CD8-positive, alpha-beta memory T cell (primary cell): Measurements from ENCODE around the gene CNBP. TPM values are rescaled to one million over a fixed set of nuclear protein-coding genes. Genes with fewer than 3 reads are reported as not detected.

Source experiments
- CTCF ChIA-PET: fragments of 350-600 bp; sonication (Branson Sonifier 250); formaldehyde crosslinking; loops from one replicate; lab custom pipeline; 2021; ENCODE audit warnings: antibody characterized with exemption; lab: Charles Lee
- POLR2A ChIA-PET: fragments of 350-600 bp; sonication (Branson Sonifier 250); formaldehyde crosslinking; loops from one replicate; lab custom pipeline; 2021; ENCODE audit warnings: antibody characterized with exemption; lab: Charles Lee
- DNase-seq, 5 donors: peaks; one replicate each; pipeline versions ENCODE4 v3.0.0 to v3.0.0-alpha.2; 2020 to 2022; ENCODE audit warnings: mixed read lengths in 1 of 5
- H3K27ac ChIP-seq: one replicate; pipeline ENCODE4 v1.7.0; 2013; ENCODE audit warnings: low read depth, mild to moderate bottlenecking, low read length, moderate library complexity
- H3K27me3 ChIP-seq: 2 replicates; pipeline ENCODE4 v1.7.0; 2013; ENCODE audit warnings: low read length, mild to moderate bottlenecking; ENCODE audit not compliant: insufficient read depth, poor library complexity, severe bottlenecking
- H3K36me3 ChIP-seq: 2 replicates; pipeline ENCODE4 v1.7.0; 2013; ENCODE audit warnings: mild to moderate bottlenecking, low read length, moderate library complexity; ENCODE audit not compliant: insufficient read depth
- H3K4me1 ChIP-seq: 2 replicates; pipeline ENCODE4 v1.7.0; 2013; ENCODE audit warnings: mild to moderate bottlenecking, low read length, moderate library complexity; ENCODE audit not compliant: insufficient read depth
- H3K4me3 ChIP-seq: 2 replicates; pipeline ENCODE4 v1.7.0; 2013; ENCODE audit warnings: mild to moderate bottlenecking, low read length
- H3K9me3 ChIP-seq: 2 replicates; pipeline ENCODE4 v1.7.0; 2013; ENCODE audit warnings: mild to moderate bottlenecking, low read length
- H3K27ac Mint-ChIP-seq, 8 donors: one replicate each; pipeline ENCODE4 v1.8.0; 2020 to 2021; ENCODE audit warnings: mixed read lengths in 8 of 8, mild to moderate bottlenecking in 6 of 8, inconsistent platforms in 3 of 8, moderate library complexity in 3 of 8
- H3K27me3 Mint-ChIP-seq, 2 donors: one replicate each; pipeline ENCODE4 v1.8.0; 2020 to 2021; ENCODE audit warnings: mixed read lengths in 2 of 2, mild to moderate bottlenecking in 1 of 2, moderate library complexity in 1 of 2
- H3K36me3 Mint-ChIP-seq, 3 donors: one replicate each; pipeline ENCODE4 v1.8.0; 2020 to 2021; ENCODE audit warnings: mixed read lengths in 3 of 3, inconsistent platforms in 1 of 3, mild to moderate bottlenecking in 1 of 3
- H3K4me1 Mint-ChIP-seq, 3 donors: one replicate each; pipeline ENCODE4 v1.8.0; 2020 to 2021; ENCODE audit warnings: mixed read lengths in 3 of 3, inconsistent platforms in 1 of 3, mild to moderate bottlenecking in 1 of 3
- H3K4me3 Mint-ChIP-seq, 7 donors: one replicate each; pipeline ENCODE4 v1.8.0; 2020 to 2021; ENCODE audit warnings: mixed read lengths in 7 of 7, mild to moderate bottlenecking in 6 of 7, moderate library complexity in 4 of 7, inconsistent platforms in 2 of 7
- H3K9me3 Mint-ChIP-seq, 5 donors: one replicate each; pipeline ENCODE4 v1.8.0; 2020 to 2022; ENCODE audit warnings: mixed read lengths in 5 of 5, mild to moderate bottlenecking in 3 of 5, moderate library complexity in 2 of 5, inconsistent platforms in 1 of 5
- polyA plus RNA-seq: library from polyadenylated mRNA; unstranded; fragments of 300-500 nt; fragmentation: Illumina TruSeq; gene quantifications from one replicate; pipeline ENCODE4 v1.2.3, GENCODE V29; 2021
- total RNA-seq, 2 experiments: library from RNA; stranded (reverse); gene quantifications; one replicate each; pipeline ENCODE4 v1.2.3, GENCODE V29; 2021

Gene CNBP
- total and polyA plus RNA-seq, 3 experiments from 2014 or later: 474 to 931 (median 487) TPM

- DNase-seq: peak; percentile 13 to 91 (median 63)
Measured at GRCh38 chr3:129118745-129119144, 65.0 kb downstream of the CNBP start.

More at GRCh38 chr3:129118745-129119144, 65.0 kb downstream of the CNBP start:
- Histone ChIP-seq H3K36me3 (peaks cover 12% of the 10 kb centered on the region), H3K27me3 (no peaks in the 10 kb centered on the region), H3K4me3 (peak overlapping the region; percentile 93), H3K4me1 (peaks cover 59% of the 10 kb centered on the region), H3K27ac (peak overlapping the region; percentile 60), H3K9me3 (no peaks in the 10 kb centered on the region)
- Mint-ChIP-seq H3K27ac (peak overlapping the region; percentile 86 to 98 (median 96)), H3K36me3 (peaks cover 0 to 55% (median 7%) of the 10 kb centered on the region in 3 donors), H3K4me1 (peaks cover 68 to 79% (median 75%) of the 10 kb centered on the region in 3 donors), H3K9me3 (no peaks in the 10 kb centered on the region), H3K4me3 (peak overlapping the region; percentile 83 to 95 (median 90)), H3K27me3 (no peaks in the 10 kb centered on the region)
- ChIA-PET POLR2A (interaction anchor here (1.3 to 3.3 kb wide), 4 partner anchors 16 to 103 kb away, joined by 3 to 16 read pairs (median 8); no protein-coding TSS in a partner anchor), CTCF (interaction anchor here (0.9 to 10.1 kb wide), 9 partner anchors 10 to 148 kb away, joined by 3 to 77 read pairs (median 4); no protein-coding TSS in a partner anchor)

Other genes starting within 250 kb of the CNBP start
- gene CFAP92, start 189.8 kb downstream of the CNBP start, total RNA-seq: under 1 TPM in 1 of 2 experiments, not detected in 1; 0.13 TPM
- gene CFAP92, start 189.8 kb downstream of the CNBP start, polyA plus RNA-seq: 0.24 TPM
- under 1 TPM in 1 of 2 experiments, not detected in 1; 0.11 TPM for gene EFCC1, start 182.6 kb downstream of the CNBP start, total RNA-seq
- gene EFCC1, start 182.6 kb downstream of the CNBP start, polyA plus RNA-seq: 0.22 TPM
- gene GP9, start 123.1 kb downstream of the CNBP start, total RNA-seq: not detected
- not detected for gene GP9, start 123.1 kb downstream of the CNBP start, polyA plus RNA-seq
- gene RAB43, start 62.1 kb downstream of the CNBP start, total RNA-seq: 10 to 100 TPM; 22.9 to 28.6 TPM
- gene RAB43, start 62.1 kb downstream of the CNBP start, polyA plus RNA-seq: 14.9 TPM
- gene ISY1, start 22.8 kb downstream of the CNBP start, total RNA-seq: 10 to 100 TPM; 84.6 to 94.7 TPM
- 91.6 TPM for gene ISY1, start 22.8 kb downstream of the CNBP start, polyA plus RNA-seq
- 100 to 1,000 TPM; 134 to 136 TPM for gene COPG1, start 65.7 kb upstream of the CNBP start, total RNA-seq
- gene COPG1, start 65.7 kb upstream of the CNBP start, polyA plus RNA-seq: 101 TPM
- 10 to 100 TPM; 64.3 to 64.6 TPM for gene HMCES, start 95.0 kb upstream of the CNBP start, total RNA-seq
- gene HMCES, start 95.0 kb upstream of the CNBP start, polyA plus RNA-seq: 97.9 TPM
- under 1 TPM; 0.39 to 0.40 TPM for gene EFCAB12, start 244.7 kb upstream of the CNBP start, total RNA-seq
- 0.21 TPM for gene EFCAB12, start 244.7 kb upstream of the CNBP start, polyA plus RNA-seq